ENCODE results near the gene OVOL1. TPM values are rescaled to one million over a fixed set of nuclear protein-coding genes. Genes with fewer than 3 reads are reported as not detected.
"Not testable (repeated sequence)": the region's sequence is repeated elsewhere in the genome, so short reads cannot be mapped to it uniquely, and the experiment has no call there.

The OVOL1 gene
- total and polyA plus RNA-seq, 10 donors, result 0.03 to 0.47 (median 0.10) TPM; not detected in 6

GRCh38 chr11:65743681-65744025 lies 43.2 kb upstream of the OVOL1 start:
- H3K27me3 ChIP-seq (replicated peaks in 1 of 7), result peaks cover 0 to 5% (median 0%) of the 10 kb centered on the region in 7 donors
- H3K4me3 ChIP-seq, result no peak overlapping the region
- H3K4me1 ChIP-seq, result no peaks in the 10 kb centered on the region
- TF ChIP-seq POLR2AphosphoS5 (IDR thresholded peaks at IDR 0.05) (no peak), CTCF (IDR thresholded peaks at IDR 0.05 in 8 of 11, conservative IDR thresholded peaks at IDR 0.05 in 3 of 11) (no peak), POLR2A (IDR thresholded peaks at IDR 0.05) (no peak)
- no peaks in the 10 kb centered on the region for H3K36me3 ChIP-seq
- intact Hi-C loops (cut with DNase I; ENCODE audit: low total_unique reads), result no loop called here
- no peak for DNase-seq
- H3K9me3 ChIP-seq, result no peaks in the 10 kb centered on the region
- no peak overlapping the region for H3K27ac ChIP-seq
- WGBS, 5 donors, result 82 to 93% (median 85%) methylated on average over 8 to 10 of the region's 10 CpGs

DNA sequence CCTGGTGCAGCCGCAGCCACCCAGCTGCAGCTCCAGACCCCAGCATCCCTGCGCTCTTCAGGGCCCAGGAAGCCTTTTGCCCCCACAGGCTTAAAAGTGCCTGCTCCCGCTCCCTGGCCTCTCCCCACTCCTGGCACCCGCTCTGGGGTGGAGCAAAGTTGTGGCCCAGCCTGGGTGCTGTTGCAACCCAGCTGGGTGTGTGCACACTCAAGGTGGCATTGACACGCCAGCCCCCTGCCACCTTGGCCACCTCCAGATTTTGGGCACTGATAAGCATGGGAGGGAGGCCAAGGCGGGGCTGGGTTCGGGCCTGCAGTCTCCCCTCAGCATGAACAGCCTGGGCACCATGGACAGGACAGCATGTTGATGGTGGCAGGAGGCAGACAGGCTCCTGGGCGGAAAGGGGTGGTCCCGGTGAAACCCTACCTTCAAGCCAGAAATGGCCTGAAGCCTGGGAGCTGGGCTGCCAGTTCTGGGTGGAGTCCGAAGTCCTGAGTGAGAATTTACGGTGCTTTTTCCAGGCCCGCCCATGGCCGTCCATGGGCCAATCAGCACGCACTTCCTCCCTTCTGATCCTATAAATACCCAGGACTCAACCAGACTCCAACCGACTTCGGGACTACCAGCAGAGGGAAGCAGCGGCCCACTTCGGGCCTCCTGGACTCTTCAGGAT lies 42.7 kb upstream of the OVOL1 start:
- H3K27ac ChIP-seq, result no peak overlapping the region
- no peak for DNase-seq
- intact Hi-C loops (cut with DNase I; ENCODE audit: low total_unique reads), result no loop called here
- no peak overlapping the region for H3K4me3 ChIP-seq
- peaks cover 0 to 5% (median 0%) of the 10 kb centered on the region in 7 donors for H3K27me3 ChIP-seq (replicated peaks in 1 of 7)
- H3K36me3 ChIP-seq, result no peaks in the 10 kb centered on the region
- H3K4me1 ChIP-seq, result no peaks in the 10 kb centered on the region
- no peaks in the 10 kb centered on the region for H3K9me3 ChIP-seq
- TF ChIP-seq POLR2A (IDR thresholded peaks at IDR 0.05), result no peak
- peak in 5 of 11 experiments; percentile 7 to 33 (median 12) for TF ChIP-seq CTCF (IDR thresholded peaks at IDR 0.05 in 8 of 11, conservative IDR thresholded peaks at IDR 0.05 in 3 of 11)
- 65 to 83% (median 81%) methylated on average over 5 to 18 of the region's 18 CpGs for WGBS, 5 donors

DNA sequence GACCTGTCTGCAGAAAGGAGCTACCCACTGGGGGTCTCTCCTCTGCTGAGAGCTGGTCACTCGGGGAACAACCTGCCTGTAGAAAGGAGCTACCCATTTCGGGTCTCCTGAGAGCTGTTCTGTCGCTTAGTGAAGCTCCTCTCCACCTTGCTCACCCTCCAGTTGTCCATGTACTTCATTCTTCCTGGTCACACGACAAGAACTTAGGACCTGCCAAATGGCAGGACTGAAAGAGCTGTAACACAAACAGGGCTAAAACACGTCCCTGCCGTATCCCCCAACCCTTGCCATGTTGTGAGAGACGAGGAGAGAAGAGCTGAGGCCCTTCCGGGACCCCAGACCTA lies 42.2 kb upstream of the OVOL1 start:
- intact Hi-C loops (cut with DNase I; ENCODE audit: low total_unique reads), result no loop called here
- DNase-seq, result no peak
- no peaks in the 10 kb centered on the region for H3K4me1 ChIP-seq
- no peaks in the 10 kb centered on the region for H3K36me3 ChIP-seq
- no peaks in the 10 kb centered on the region for H3K9me3 ChIP-seq
- no peak overlapping the region for H3K4me3 ChIP-seq
- 79 to 93% (median 86%) methylated on average over 7 to 8 of the region's 8 CpGs for WGBS, 5 donors
- peaks cover 0 to 5% (median 0%) of the 10 kb centered on the region in 7 donors for H3K27me3 ChIP-seq (replicated peaks in 1 of 7)
- no peak overlapping the region for H3K27ac ChIP-seq
- no peak for TF ChIP-seq POLR2AphosphoS5 (IDR thresholded peaks at IDR 0.05)
- TF ChIP-seq POLR2A (IDR thresholded peaks at IDR 0.05), result no peak
- TF ChIP-seq CTCF (IDR thresholded peaks at IDR 0.05 in 8 of 11, conservative IDR thresholded peaks at IDR 0.05 in 3 of 11), result no peak

GRCh38 chr11:65745049-65745448 lies 41.8 kb upstream of the OVOL1 start:
- TF ChIP-seq CTCF (IDR thresholded peaks at IDR 0.05 in 8 of 11, conservative IDR thresholded peaks at IDR 0.05 in 3 of 11) (no peak), POLR2AphosphoS5 (IDR thresholded peaks at IDR 0.05) (no peak), POLR2A (IDR thresholded peaks at IDR 0.05) (no peak)
- H3K9me3 ChIP-seq, result no peaks in the 10 kb centered on the region
- H3K4me1 ChIP-seq, result no peaks in the 10 kb centered on the region
- WGBS, 5 donors, result 90 to 97% (median 93%) methylated on average over 13 to 17 of the region's 17 CpGs
- H3K4me3 ChIP-seq, result no peak overlapping the region
- no peak overlapping the region for H3K27ac ChIP-seq
- intact Hi-C loops (cut with DNase I; ENCODE audit: low total_unique reads), result no loop called here
- no peaks in the 10 kb centered on the region for H3K36me3 ChIP-seq
- no peak for DNase-seq
- H3K27me3 ChIP-seq (replicated peaks in 1 of 7), result peaks cover 0 to 8% (median 0%) of the 10 kb centered on the region in 7 donors

GRCh38 chr11:65762169-65762568 lies 24.7 kb upstream of the OVOL1 start:
- H3K4me1 ChIP-seq; H3K4me3 ChIP-seq; H3K27ac ChIP-seq; H3K36me3 ChIP-seq; intact Hi-C loops (cut with DNase I; ENCODE audit: low total_unique reads); DNase-seq; H3K9me3 ChIP-seq: not testable (repeated sequence)
- 55 to 78% (median 69%) methylated on average over 4 to 5 of the region's 5 CpGs for WGBS, 5 donors
- peaks cover 0 to 24% (median 0%) of the 10 kb centered on the region in 7 donors for H3K27me3 ChIP-seq (replicated peaks in 1 of 7)

GRCh38 chr11:65762816-65763215 lies 24.0 kb upstream of the OVOL1 start:
- H3K4me3 ChIP-seq; H3K4me1 ChIP-seq; H3K36me3 ChIP-seq; H3K9me3 ChIP-seq; DNase-seq; H3K27ac ChIP-seq; intact Hi-C loops (cut with DNase I; ENCODE audit: low total_unique reads): not testable (repeated sequence)
- H3K27me3 ChIP-seq (replicated peaks in 1 of 7), result peaks cover 0 to 20% (median 0%) of the 10 kb centered on the region in 7 donors
- WGBS, 5 donors, result 81 to 98% (median 90%) methylated on average over 8 to 29 of the region's 29 CpGs
